WTC11 (cell line): ENCODE measurements around the gene EPSTI1. TPM values are rescaled to one million over a fixed set of nuclear protein-coding genes. Genes with fewer than 3 reads are reported as not detected.

ENCODE experiments used
- ATAC-seq: fragments of 200-7000 bp; cut with Tn5 transposase; 2 replicates; pipeline ENCODE4 v1.10.0; 2021; ENCODE audit warnings: mild to moderate bottlenecking, moderate library complexity
- CTCF ChIA-PET: fragments of 300-600 bp; sonication (Branson Sonifier 250); formaldehyde crosslinking; loops from one replicate; lab custom pipeline; 2021; ENCODE audit warnings: antibody characterized with exemption; lab: Charles Lee
- POLR2A ChIA-PET: fragments of 350-600 bp; sonication (Branson Sonifier 250); formaldehyde crosslinking; loops from one replicate; lab custom pipeline; 2021; ENCODE audit warnings: antibody characterized with exemption; lab: Charles Lee
- DNase-seq: peaks from one replicate; pipeline ENCODE4 v3.0.0; 2021; ENCODE audit warnings: low spot score
- H3K27ac Mint-ChIP-seq: 2 replicates; pipeline ENCODE4 v1.8.0; 2021; ENCODE audit warnings: mixed read lengths
- H3K27me3 Mint-ChIP-seq: 2 replicates; pipeline ENCODE4 v1.8.0; 2021; ENCODE audit warnings: low read depth, mild to moderate bottlenecking, moderate library complexity, mixed read lengths
- H3K36me3 Mint-ChIP-seq: 2 replicates; pipeline ENCODE4 v1.8.0; 2021; ENCODE audit warnings: mixed read lengths
- H3K4me1 Mint-ChIP-seq: 2 replicates; pipeline ENCODE4 v1.8.0; 2022; ENCODE audit warnings: mixed read lengths
- H3K4me3 Mint-ChIP-seq: 2 replicates; pipeline ENCODE4 v1.8.0; 2021; ENCODE audit warnings: mild to moderate bottlenecking, moderate library complexity, mixed read lengths
- H3K9me3 Mint-ChIP-seq: 2 replicates; pipeline ENCODE4 v1.8.0; 2021; ENCODE audit warnings: mixed read lengths
- EMX1 ChIP-seq: fragments of 250-450 bp; sonication (Bioruptor Pico); IDR thresholded peaks from 2 replicates; pipeline ENCODE4 v1.8.0; 2021; ENCODE audit warnings: mild to moderate bottlenecking
- FOXK1 ChIP-seq: sonication (generic); formaldehyde crosslinking; IDR thresholded peaks from 2 replicates; pipeline ENCODE4 v1.8.0; 2022; ENCODE audit warnings: mild to moderate bottlenecking, moderate library complexity, missing genetic modification reagents
- FOXP1 ChIP-seq: sonication (generic); formaldehyde crosslinking; IDR thresholded peaks from 2 replicates; pipeline ENCODE4 v1.8.0; 2022; ENCODE audit warnings: missing genetic modification reagents, mild to moderate bottlenecking, moderate library complexity, borderline replicate concordance
- HMGA2 ChIP-seq: fragments of 250-450 bp; sonication (Bioruptor Pico); IDR thresholded peaks from 2 replicates; pipeline ENCODE4 v1.4.0; 2021; ENCODE audit warnings: mild to moderate bottlenecking, moderate library complexity
- NFE2L1 ChIP-seq: sonication (generic); formaldehyde crosslinking; IDR thresholded peaks from 2 replicates; pipeline ENCODE4 v1.8.1; 2023; ENCODE audit warnings: missing genetic modification reagents
- NFYB ChIP-seq: sonication (generic); formaldehyde crosslinking; conservative IDR thresholded peaks from 2 replicates; pipeline ENCODE4 v1.8.0; 2022; ENCODE audit warnings: low read depth, missing genetic modification reagents
- NR1H2 ChIP-seq: sonication (generic); formaldehyde crosslinking; IDR thresholded peaks from 2 replicates; pipeline ENCODE4 v1.9.0; 2021; ENCODE audit warnings: mild to moderate bottlenecking, moderate library complexity, missing genetic modification reagents
- NR2C2 ChIP-seq: sonication (generic); formaldehyde crosslinking; IDR thresholded peaks from 2 replicates; pipeline ENCODE4 v1.8.0; 2022; ENCODE audit warnings: mild to moderate bottlenecking, missing genetic modification reagents
- SOX15 ChIP-seq: fragments of 250-450 bp; sonication (Bioruptor Pico); IDR thresholded peaks from 2 replicates; pipeline ENCODE4 v1.9.0; 2021; ENCODE audit warnings: mild to moderate bottlenecking
- TEAD1 ChIP-seq: sonication (generic); formaldehyde crosslinking; IDR thresholded peaks from 2 replicates; pipeline ENCODE4 v1.8.0; 2022; ENCODE audit warnings: mild to moderate bottlenecking, missing genetic modification reagents
- TEAD4 ChIP-seq: sonication (generic); formaldehyde crosslinking; IDR thresholded peaks from 2 replicates; pipeline ENCODE4 v1.8.0; 2022; ENCODE audit warnings: mild to moderate bottlenecking, missing genetic modification reagents
- ZBTB43 ChIP-seq: sonication (generic); formaldehyde crosslinking; IDR thresholded peaks from 2 replicates; pipeline ENCODE4 v1.8.1; 2023; ENCODE audit warnings: mild to moderate bottlenecking, missing genetic modification reagents
- ZNF138 ChIP-seq: sonication (generic); formaldehyde crosslinking; conservative IDR thresholded peaks from 2 replicates; pipeline ENCODE4 v1.8.1; 2022; ENCODE audit warnings: mild to moderate bottlenecking, moderate library complexity, missing genetic modification reagents
- ZNF219 ChIP-seq: sonication (generic); formaldehyde crosslinking; IDR thresholded peaks from 2 replicates; pipeline ENCODE4 v1.8.0; 2023; ENCODE audit warnings: missing genetic modification reagents, mild to moderate bottlenecking, borderline replicate concordance
- ZNF317 ChIP-seq: sonication (generic); formaldehyde crosslinking; IDR thresholded peaks from 2 replicates; pipeline ENCODE4 v1.8.1; 2023; ENCODE audit warnings: low read depth, mild to moderate bottlenecking, moderate library complexity, missing genetic modification reagents, borderline replicate concordance
- total RNA-seq: library from RNA; stranded (reverse); gene quantifications from 3 replicates; pipeline ENCODE4 v1.2.3, GENCODE V29; 2021
- TF ChIP-seq, protein P1 (sequence below): sonication (generic); formaldehyde crosslinking; IDR thresholded peaks from 2 replicates; pipeline ENCODE4 v1.8.0; 2022; ENCODE audit warnings: mild to moderate bottlenecking, missing genetic modification reagents
- TF ChIP-seq, protein P2 (sequence below): sonication (generic); formaldehyde crosslinking; conservative IDR thresholded peaks from 2 replicates; pipeline ENCODE4 v1.8.1; 2022; ENCODE audit warnings: mild to moderate bottlenecking, missing genetic modification reagents
- TF ChIP-seq, protein P3 (sequence below): sonication (generic); formaldehyde crosslinking; IDR thresholded peaks from 2 replicates; pipeline ENCODE4 v1.8.1; 2023; ENCODE audit warnings: mild to moderate bottlenecking, missing genetic modification reagents, moderate library complexity
- TF ChIP-seq, protein P4 (sequence below): sonication (generic); formaldehyde crosslinking; IDR thresholded peaks from 2 replicates; pipeline ENCODE4 v1.8.0; 2022; ENCODE audit warnings: mild to moderate bottlenecking, missing genetic modification reagents
- TF ChIP-seq, protein P5 (sequence below): sonication (generic); formaldehyde crosslinking; IDR thresholded peaks from 2 replicates; pipeline ENCODE4 v1.8.0; 2023; ENCODE audit warnings: missing genetic modification reagents, mild to moderate bottlenecking, borderline replicate concordance
- TF ChIP-seq, protein P6 (sequence below): sonication (generic); formaldehyde crosslinking; IDR thresholded peaks from 2 replicates; pipeline ENCODE4 v1.8.0; 2022; ENCODE audit warnings: mild to moderate bottlenecking, missing genetic modification reagents

Gene EPSTI1
- total RNA-seq, 1 experiment from 2014 or later: 2.1 TPM

DNA sequence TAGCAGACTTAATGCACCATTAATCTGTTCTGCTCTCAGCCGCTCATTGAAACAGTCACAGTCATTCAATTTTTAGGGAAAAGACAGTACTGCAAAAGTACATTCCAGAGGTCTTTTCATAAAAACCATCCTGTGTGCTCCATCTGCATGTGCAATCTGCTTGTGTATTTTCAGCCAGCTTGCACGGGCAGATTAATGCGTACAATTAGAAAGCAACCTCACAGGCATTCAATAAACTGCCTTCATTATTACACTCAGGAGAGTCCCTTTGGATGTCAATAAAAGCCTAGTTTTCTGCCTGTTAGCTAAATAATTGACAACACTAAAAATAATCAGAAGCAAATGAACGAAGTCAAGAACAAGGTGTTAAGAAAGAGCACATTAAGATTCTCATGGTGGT is 41.9 kb downstream of the EPSTI1 start:
- H3K27me3 Mint-ChIP-seq: peaks cover 2% of the 10 kb centered on the region; the same call in 1 of the 2 replicates
- ChIA-PET CTCF (no interaction called here), POLR2A (no interaction called here)
- ATAC-seq: no peak
- no peak overlapping the region for H3K27ac Mint-ChIP-seq
- TF ChIP-seq TEAD4 (CRISPR knock-in tag) (no peak), HMGA2 (CRISPR knock-in tag) (no peak), ZNF138 (CRISPR knock-in tag) (no peak), FOXK1 (CRISPR knock-in tag) (no peak), SOX15 (CRISPR knock-in tag) (no peak), ZBTB43 (CRISPR knock-in tag) (no peak), TEAD1 (CRISPR knock-in tag) (no peak), FOXP1 (CRISPR knock-in tag) (no peak), NR2C2 (CRISPR knock-in tag) (no peak), NFE2L1 (CRISPR knock-in tag) (no peak), ZNF317 (no peak)
- TF ChIP-seq, protein P1, sequence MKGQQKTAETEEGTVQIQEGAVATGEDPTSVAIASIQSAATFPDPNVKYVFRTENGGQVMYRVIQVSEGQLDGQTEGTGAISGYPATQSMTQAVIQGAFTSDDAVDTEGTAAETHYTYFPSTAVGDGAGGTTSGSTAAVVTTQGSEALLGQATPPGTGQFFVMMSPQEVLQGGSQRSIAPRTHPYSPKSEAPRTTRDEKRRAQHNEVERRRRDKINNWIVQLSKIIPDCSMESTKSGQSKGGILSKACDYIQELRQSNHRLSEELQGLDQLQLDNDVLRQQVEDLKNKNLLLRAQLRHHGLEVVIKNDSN (CRISPR knock-in tag): no peak
- TF ChIP-seq, protein P2, sequence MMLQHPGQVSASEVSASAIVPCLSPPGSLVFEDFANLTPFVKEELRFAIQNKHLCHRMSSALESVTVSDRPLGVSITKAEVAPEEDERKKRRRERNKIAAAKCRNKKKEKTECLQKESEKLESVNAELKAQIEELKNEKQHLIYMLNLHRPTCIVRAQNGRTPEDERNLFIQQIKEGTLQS (CRISPR knock-in tag): no peak
- TF ChIP-seq, protein P3, sequence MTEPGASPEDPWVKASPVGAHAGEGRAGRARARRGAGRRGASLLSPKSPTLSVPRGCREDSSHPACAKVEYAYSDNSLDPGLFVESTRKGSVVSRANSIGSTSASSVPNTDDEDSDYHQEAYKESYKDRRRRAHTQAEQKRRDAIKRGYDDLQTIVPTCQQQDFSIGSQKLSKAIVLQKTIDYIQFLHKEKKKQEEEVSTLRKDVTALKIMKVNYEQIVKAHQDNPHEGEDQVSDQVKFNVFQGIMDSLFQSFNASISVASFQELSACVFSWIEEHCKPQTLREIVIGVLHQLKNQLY (CRISPR knock-in tag): no peak
- peaks cover 13% of the 10 kb centered on the region for H3K4me1 Mint-ChIP-seq
- H3K4me3 Mint-ChIP-seq: no peak overlapping the region
- H3K36me3 Mint-ChIP-seq: peaks cover 10% of the 10 kb centered on the region
- DNase-seq: no peak
- peaks cover 20% of the 10 kb centered on the region for H3K9me3 Mint-ChIP-seq

GRCh38 chr13:42947925-42948324 is 44.1 kb downstream of the EPSTI1 start:
- TF ChIP-seq NR2C2 (CRISPR knock-in tag) (no peak), ZNF219 (no peak), EMX1 (CRISPR knock-in tag) (no peak), NR1H2 (no peak), NFYB (CRISPR knock-in tag) (no peak), FOXK1 (CRISPR knock-in tag) (no peak), TEAD1 (CRISPR knock-in tag) (no peak)
- TF ChIP-seq, protein P4, sequence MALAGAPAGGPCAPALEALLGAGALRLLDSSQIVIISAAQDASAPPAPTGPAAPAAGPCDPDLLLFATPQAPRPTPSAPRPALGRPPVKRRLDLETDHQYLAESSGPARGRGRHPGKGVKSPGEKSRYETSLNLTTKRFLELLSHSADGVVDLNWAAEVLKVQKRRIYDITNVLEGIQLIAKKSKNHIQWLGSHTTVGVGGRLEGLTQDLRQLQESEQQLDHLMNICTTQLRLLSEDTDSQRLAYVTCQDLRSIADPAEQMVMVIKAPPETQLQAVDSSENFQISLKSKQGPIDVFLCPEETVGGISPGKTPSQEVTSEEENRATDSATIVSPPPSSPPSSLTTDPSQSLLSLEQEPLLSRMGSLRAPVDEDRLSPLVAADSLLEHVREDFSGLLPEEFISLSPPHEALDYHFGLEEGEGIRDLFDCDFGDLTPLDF (CRISPR knock-in tag): no peak
- TF ChIP-seq, protein P5, sequence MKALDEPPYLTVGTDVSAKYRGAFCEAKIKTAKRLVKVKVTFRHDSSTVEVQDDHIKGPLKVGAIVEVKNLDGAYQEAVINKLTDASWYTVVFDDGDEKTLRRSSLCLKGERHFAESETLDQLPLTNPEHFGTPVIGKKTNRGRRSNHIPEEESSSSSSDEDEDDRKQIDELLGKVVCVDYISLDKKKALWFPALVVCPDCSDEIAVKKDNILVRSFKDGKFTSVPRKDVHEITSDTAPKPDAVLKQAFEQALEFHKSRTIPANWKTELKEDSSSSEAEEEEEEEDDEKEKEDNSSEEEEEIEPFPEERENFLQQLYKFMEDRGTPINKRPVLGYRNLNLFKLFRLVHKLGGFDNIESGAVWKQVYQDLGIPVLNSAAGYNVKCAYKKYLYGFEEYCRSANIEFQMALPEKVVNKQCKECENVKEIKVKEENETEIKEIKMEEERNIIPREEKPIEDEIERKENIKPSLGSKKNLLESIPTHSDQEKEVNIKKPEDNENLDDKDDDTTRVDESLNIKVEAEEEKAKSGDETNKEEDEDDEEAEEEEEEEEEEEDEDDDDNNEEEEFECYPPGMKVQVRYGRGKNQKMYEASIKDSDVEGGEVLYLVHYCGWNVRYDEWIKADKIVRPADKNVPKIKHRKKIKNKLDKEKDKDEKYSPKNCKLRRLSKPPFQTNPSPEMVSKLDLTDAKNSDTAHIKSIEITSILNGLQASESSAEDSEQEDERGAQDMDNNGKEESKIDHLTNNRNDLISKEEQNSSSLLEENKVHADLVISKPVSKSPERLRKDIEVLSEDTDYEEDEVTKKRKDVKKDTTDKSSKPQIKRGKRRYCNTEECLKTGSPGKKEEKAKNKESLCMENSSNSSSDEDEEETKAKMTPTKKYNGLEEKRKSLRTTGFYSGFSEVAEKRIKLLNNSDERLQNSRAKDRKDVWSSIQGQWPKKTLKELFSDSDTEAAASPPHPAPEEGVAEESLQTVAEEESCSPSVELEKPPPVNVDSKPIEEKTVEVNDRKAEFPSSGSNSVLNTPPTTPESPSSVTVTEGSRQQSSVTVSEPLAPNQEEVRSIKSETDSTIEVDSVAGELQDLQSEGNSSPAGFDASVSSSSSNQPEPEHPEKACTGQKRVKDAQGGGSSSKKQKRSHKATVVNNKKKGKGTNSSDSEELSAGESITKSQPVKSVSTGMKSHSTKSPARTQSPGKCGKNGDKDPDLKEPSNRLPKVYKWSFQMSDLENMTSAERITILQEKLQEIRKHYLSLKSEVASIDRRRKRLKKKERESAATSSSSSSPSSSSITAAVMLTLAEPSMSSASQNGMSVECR: no peak
- TF ChIP-seq, protein P6, sequence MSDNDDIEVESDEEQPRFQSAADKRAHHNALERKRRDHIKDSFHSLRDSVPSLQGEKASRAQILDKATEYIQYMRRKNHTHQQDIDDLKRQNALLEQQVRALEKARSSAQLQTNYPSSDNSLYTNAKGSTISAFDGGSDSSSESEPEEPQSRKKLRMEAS (CRISPR knock-in tag): no peak
- TF ChIP-seq, protein P3 (CRISPR knock-in tag): no peak
- TF ChIP-seq, protein P2 (CRISPR knock-in tag): no peak
- ATAC-seq (no peak), DNase-seq (no peak)
- H3K27me3 Mint-ChIP-seq: peaks cover 2% of the 10 kb centered on the region; the same call in 1 of the 2 replicates
- peaks cover 13% of the 10 kb centered on the region for H3K4me1 Mint-ChIP-seq
- H3K36me3 Mint-ChIP-seq: peaks cover 22% of the 10 kb centered on the region
- H3K9me3 Mint-ChIP-seq: peaks cover 41% of the 10 kb centered on the region
- H3K27ac Mint-ChIP-seq: no peak overlapping the region
- POLR2A ChIA-PET: interaction anchor here (0.6 kb wide), 1 partner anchor 248 kb away, joined by 3 read pairs; no protein-coding TSS in a partner anchor
- no peak overlapping the region for H3K4me3 Mint-ChIP-seq
- CTCF ChIA-PET: interaction anchor here (0.6 to 1.7 kb wide), 2 partner anchors 21 to 64 kb away, joined by 3 to 6 read pairs; no protein-coding TSS in a partner anchor
